HT1080 (cell line): ENCODE results near the gene FBXL7. TPM values are rescaled to one million over a fixed set of nuclear protein-coding genes. Genes with fewer than 3 reads are reported as not detected.
A peak's percentile ranks its signal among the peaks of the same experiment; 100 is the strongest.

ENCODE experiments used
- small RNA-seq: library from RNA; depleted of rRNA; stranded (forward); fragments of <200 nt; gene quantifications from one replicate; pipeline ENCODE3, GENCODE V24; 2014
- total RNA-seq: library from RNA; depleted of rRNA; stranded (reverse); fragments of >200 nt; shearing (Covaris generic); gene quantifications from 2 replicates; pipeline ENCODE4 v1.2.3, GENCODE V29; 2014

FBXL7 gene
- total RNA-seq, 1 experiment from 2014 or later = 2.5 TPM

Small RNA genes lying within 50 kb of the gene (small RNA-seq; reads per million reads assigned to genes)
- 1.1 reads per million, percentile 75 among the genes with 10 or more reads in this experiment for gene MIR887
